Fibroblast of mammary gland (primary cell): Measurements from ENCODE around the gene SEMA6A.

ENCODE experiments used
- DNase-seq: peaks from one replicate; pipeline ENCODE4 v3.0.0-alpha.2; 2010; ENCODE audit warnings: low read depth
- H3K4me3 ChIP-seq: 2 replicates; pipeline ENCODE4 v1.5.1; 2011; ENCODE audit warnings: low read depth, mild to moderate bottlenecking, low read length, moderate library complexity; ENCODE audit not compliant: control insufficient read depth
- TF ChIP-seq, protein P1 (sequence below): conservative IDR thresholded peaks from 2 replicates; pipeline ENCODE4 v1.5.1; 2011; ENCODE audit warnings: low read depth, low read length, inconsistent platforms; ENCODE audit not compliant: control insufficient read depth, insufficient read depth

SEMA6A gene

DNA sequence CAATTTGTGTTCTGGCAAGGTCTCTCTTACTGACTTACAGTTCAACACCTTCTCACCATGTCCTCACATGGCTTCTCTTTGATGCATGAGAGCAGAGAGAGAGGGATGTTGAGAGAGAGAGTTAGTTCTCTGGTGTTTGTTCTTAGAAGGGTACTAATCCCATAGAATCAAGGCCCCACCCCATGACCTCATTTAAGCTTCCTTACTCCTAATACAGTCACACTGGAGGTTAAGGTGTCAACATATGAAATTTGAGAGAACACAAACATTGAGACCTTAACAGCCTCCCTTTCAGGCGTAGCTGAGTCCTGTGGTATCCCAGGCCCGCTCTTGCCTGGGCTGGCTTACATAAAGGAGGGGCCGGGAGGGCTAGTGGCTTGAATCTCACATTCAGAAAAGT is 10.6 kb upstream of the SEMA6A start:
- no peak overlapping the region for H3K4me3 ChIP-seq
- DNase-seq = no peak
- TF ChIP-seq, protein P1, sequence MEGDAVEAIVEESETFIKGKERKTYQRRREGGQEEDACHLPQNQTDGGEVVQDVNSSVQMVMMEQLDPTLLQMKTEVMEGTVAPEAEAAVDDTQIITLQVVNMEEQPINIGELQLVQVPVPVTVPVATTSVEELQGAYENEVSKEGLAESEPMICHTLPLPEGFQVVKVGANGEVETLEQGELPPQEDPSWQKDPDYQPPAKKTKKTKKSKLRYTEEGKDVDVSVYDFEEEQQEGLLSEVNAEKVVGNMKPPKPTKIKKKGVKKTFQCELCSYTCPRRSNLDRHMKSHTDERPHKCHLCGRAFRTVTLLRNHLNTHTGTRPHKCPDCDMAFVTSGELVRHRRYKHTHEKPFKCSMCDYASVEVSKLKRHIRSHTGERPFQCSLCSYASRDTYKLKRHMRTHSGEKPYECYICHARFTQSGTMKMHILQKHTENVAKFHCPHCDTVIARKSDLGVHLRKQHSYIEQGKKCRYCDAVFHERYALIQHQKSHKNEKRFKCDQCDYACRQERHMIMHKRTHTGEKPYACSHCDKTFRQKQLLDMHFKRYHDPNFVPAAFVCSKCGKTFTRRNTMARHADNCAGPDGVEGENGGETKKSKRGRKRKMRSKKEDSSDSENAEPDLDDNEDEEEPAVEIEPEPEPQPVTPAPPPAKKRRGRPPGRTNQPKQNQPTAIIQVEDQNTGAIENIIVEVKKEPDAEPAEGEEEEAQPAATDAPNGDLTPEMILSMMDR = no peak

DNA sequence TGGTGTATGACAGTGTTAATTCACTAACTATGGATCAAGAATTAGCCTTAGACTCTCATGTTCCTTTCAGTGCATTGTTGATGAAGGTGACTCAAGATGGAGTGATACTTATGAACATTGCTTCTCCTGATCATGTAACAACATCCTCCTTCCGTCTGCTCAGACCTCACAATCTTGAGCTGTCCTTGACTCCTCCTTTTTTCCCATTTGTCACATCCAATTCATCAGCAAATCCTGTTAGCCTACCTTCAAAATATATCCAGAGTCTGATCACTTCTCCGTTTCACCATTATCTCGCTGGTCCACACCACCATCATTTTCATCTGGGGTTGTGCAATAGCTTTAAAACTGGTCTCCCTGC is 9.2 kb upstream of the SEMA6A start:
- TF ChIP-seq, protein P1 = no peak
- no peak overlapping the region for H3K4me3 ChIP-seq
- no peak for DNase-seq

DNA sequence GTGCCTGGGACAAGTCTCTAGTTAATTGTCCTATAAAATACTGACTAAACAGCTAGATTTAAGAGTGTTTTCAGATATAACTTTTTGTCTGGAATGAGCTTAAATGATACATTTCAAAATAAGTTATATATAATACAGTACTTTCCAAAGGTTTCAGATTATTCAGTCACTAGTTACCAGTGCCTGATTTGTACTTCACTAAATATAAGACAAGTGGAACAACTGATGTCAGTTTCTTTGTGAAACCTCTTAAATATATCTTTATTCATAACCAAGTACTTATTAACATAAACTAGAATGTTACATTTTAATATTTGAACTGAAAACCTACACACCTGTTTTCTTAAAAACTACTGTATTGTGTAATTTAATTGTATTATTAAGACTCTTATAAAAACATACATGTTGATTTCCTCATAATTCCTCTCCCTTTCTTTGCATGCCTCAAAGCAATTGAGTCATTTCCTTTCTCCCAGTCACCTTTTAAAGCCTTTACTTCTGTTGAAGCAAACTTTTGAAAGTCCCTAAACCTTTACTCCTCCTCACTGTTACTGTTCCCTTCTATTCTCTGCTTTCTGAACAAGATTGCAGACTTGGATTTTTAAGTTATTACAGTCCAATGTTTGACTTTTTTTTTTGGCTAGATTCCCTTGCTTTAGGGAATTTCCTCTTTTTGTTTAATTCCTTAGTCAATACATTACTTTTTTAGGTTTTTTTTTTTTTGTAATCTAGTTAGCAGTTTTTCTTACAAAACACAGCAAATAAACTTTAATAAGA is 8.7 kb upstream of the SEMA6A start:
- DNase-seq = peak; percentile 30
- no peak overlapping the region for H3K4me3 ChIP-seq
- TF ChIP-seq, protein P1 = no peak

DNA sequence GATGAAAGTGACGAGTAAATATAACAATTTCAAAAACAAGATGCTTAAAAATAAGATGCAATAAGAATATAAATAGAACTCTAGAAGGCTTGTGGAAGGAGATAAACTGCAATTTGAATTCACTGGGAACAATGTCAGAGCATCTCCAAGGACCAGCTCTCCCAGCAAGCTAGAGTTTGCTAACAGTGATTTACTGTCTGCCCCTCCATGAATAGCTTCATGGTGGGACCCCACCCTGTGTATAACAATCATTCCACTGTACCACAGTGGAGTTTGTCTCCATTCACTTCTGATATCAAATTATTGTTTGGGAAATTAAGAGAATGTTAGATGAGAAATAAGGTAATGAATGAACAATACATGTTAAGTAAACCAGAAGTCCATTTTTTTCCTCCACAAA is 7.3 kb upstream of the SEMA6A start:
- TF ChIP-seq, protein P1 = no peak
- no peak for DNase-seq
- H3K4me3 ChIP-seq = no peak overlapping the region

DNA sequence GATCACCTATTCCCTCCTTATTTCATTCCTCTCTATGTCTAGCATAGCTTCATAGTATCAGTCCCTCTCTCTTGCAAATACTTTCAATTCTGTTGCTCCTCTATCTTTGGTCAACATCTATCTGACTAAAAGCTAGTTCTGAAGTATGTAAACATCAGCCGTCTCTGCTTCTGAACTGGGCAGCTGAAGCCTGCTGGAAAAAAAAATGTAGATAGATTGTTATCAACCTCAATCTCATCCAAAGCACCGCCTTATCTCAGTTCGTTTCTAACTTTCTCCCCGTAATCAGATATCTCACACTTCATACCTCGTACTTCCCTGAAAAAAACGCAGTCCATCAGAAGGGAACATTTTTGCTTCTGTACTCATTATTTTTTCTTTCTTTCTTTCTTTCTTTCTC is 4.5 kb upstream of the SEMA6A start:
- TF ChIP-seq, protein P1 = no peak

DNA sequence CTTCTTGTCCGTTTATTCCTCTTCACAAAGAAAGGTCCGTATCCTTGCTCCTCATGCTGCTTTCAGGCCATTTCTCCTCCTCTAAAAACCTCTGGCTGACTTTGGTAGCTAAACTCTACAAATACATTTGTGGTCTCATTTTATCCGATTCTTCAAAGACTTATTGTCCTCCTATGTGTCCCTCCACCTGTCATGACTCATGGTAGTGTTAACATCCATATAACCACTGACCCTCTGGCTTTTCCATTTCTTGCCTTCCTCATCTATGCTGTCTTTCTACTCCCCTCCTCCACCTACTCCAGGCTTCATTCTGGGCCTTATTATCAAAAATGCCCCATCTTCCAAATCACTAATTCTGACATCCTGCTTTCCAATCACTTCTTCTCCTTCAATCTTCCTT is 4.1 kb upstream of the SEMA6A start:
- H3K4me3 ChIP-seq = no peak overlapping the region
- TF ChIP-seq, protein P1 = no peak
- DNase-seq = no peak

More for the DNA sequence above, 4.5 kb upstream of the SEMA6A start:
- no peak for DNase-seq
- H3K4me3 ChIP-seq = no peak overlapping the region
